C4-2B (cell line): ENCODE measurements around the gene CENPB.

Source experiments
- CTCF ChIP-seq: fragments of 450-650 bp; conservative IDR thresholded peaks from 2 replicates; pipeline ENCODE4 v1.5.1; 2017; ENCODE audit warnings: mild to moderate bottlenecking
- ZFX ChIP-seq: fragments of 450-650 bp; IDR thresholded peaks from 2 replicates; pipeline ENCODE4 v1.6.1; 2017

GRCh38 chr20:3781153-3781910, 5.2 kb downstream of the CENPB start, which contains the start of gene SPEF1:
- peak; percentile 73 for TF ChIP-seq CTCF
- TF ChIP-seq ZFX = no peak
